Activated CD4-positive, alpha-beta T cell treated with anti-CD3 and anti-CD28 coated beads, Interleukin-10, Interleukin-2, amounts not matched to agents 100 ng/mL and 50 ng/mL, durations not matched to agents 16 hours and 8 hours (primary cell): ENCODE data around the gene NSRP1.
"Not testable (repeated sequence)": the region's sequence is repeated elsewhere in the genome, so short reads cannot be mapped to it uniquely, and the experiment has no call there.

Source experiments
- DNase-seq: peaks from one replicate; pipeline ENCODE4 v3.0.0-alpha.2; 2020

Gene NSRP1

GRCh38 chr17:30116661-30117551 lies at the start of gene NSRP1:
TSS of gene NSRP1 (plus strand) at chr17:30116816. CDS start at chr17:30116844, 28 bp downstream.
- peak; percentile 97 for DNase-seq

- no peak for DNase-seq
Observed at GRCh38 chr17:30068465-30068864, 48.2 kb upstream of the NSRP1 start.

- DNase-seq = no peak
Observed at GRCh38 chr17:30074254-30074653, 42.4 kb upstream of the NSRP1 start.

GRCh38 chr17:30074730-30075129 lies 41.9 kb upstream of the NSRP1 start:
- DNase-seq = no peak

- DNase-seq = no peak
Observed at GRCh38 chr17:30082773-30083172, 33.8 kb upstream of the NSRP1 start.

- no peak for DNase-seq
Observed at GRCh38 chr17:30084788-30085187, 31.8 kb upstream of the NSRP1 start.

- no peak for DNase-seq
Observed at GRCh38 chr17:30086896-30087295, 29.7 kb upstream of the NSRP1 start.

- not testable (repeated sequence) for DNase-seq
Observed at GRCh38 chr17:30087431-30087830, 29.2 kb upstream of the NSRP1 start.

- no peak for DNase-seq
Observed at GRCh38 chr17:30091121-30091670, 25.4 kb upstream of the NSRP1 start.

- no peak for DNase-seq
Observed at GRCh38 chr17:30091771-30092170, 24.8 kb upstream of the NSRP1 start.

- no peak for DNase-seq
Observed at GRCh38 chr17:30092886-30093285, 23.7 kb upstream of the NSRP1 start.

GRCh38 chr17:30093463-30094147 lies 23.0 kb upstream of the NSRP1 start:
- peak; percentile 75 for DNase-seq

GRCh38 chr17:30095507-30096244 lies 20.9 kb upstream of the NSRP1 start:
- peak; percentile 27 for DNase-seq

GRCh38 chr17:30101686-30102390 lies 14.8 kb upstream of the NSRP1 start:
- peak; percentile 19 for DNase-seq

- DNase-seq = no peak
Observed at GRCh38 chr17:30103921-30104320, 12.7 kb upstream of the NSRP1 start.

- peak; percentile 83 for DNase-seq
Observed at GRCh38 chr17:30104575-30105339, 11.9 kb upstream of the NSRP1 start.

GRCh38 chr17:30112794-30113193 lies 3.8 kb upstream of the NSRP1 start:
- DNase-seq = no peak

GRCh38 chr17:30113213-30113612 lies 3.4 kb upstream of the NSRP1 start:
- peak; percentile 63 for DNase-seq

GRCh38 chr17:30116345-30116660 lies 313 bp upstream of the NSRP1 start:
- DNase-seq = no peak

GRCh38 chr17:30117675-30118081 lies 1.1 kb downstream of the NSRP1 start:
- no peak for DNase-seq

- DNase-seq = not testable (repeated sequence)
Observed at GRCh38 chr17:30118635-30119034, 2.0 kb downstream of the NSRP1 start.
